HG03175 (cell line): ENCODE measurements around the gene ZNF226.
"Not testable (repeated sequence)": the region's sequence is repeated elsewhere in the genome, so short reads cannot be mapped to it uniquely, and the experiment has no call there.

Source experiments
- ATAC-seq: cut with Tn5 transposase; IDR thresholded peaks from one replicate; pipeline ENCODE4 v1.9.1; 2021; ENCODE audit warnings: mild to moderate bottlenecking, moderate library complexity; ENCODE audit not compliant: unreplicated experiment

The ZNF226 gene

GRCh38 chr19:44164673-44165512, at the start of gene ZNF226:
Gene ZNF226, plus strand, starts transcription at chr19:44165100. Its CDS starts 4,981 bp downstream, at chr19:44170081.
- peak; percentile 87 for ATAC-seq

- ATAC-seq: not testable (repeated sequence)
Measured at GRCh38 chr19:44121162-44121561, 43.7 kb upstream of the ZNF226 start.

- no peak for ATAC-seq
Measured at GRCh38 chr19:44131955-44132354, 32.9 kb upstream of the ZNF226 start.

GRCh38 chr19:44141191-44142058, 23.5 kb upstream of the ZNF226 start, which contains the start of gene ZNF234:
Gene ZNF234, plus strand, starts transcription at chr19:44141554. Its CDS starts 3,079 bp downstream, at chr19:44144633.
- peak; percentile 81 for ATAC-seq

GRCh38 chr19:44142059-44142433, 22.9 kb upstream of the ZNF226 start:
- ATAC-seq: no peak

- ATAC-seq: no peak
Measured at GRCh38 chr19:44149776-44150175, 15.1 kb upstream of the ZNF226 start.

GRCh38 chr19:44151491-44151890, 13.4 kb upstream of the ZNF226 start:
- no peak for ATAC-seq

GRCh38 chr19:44156475-44156874, 8.4 kb upstream of the ZNF226 start:
- no peak for ATAC-seq

GRCh38 chr19:44163789-44164188, 1.1 kb upstream of the ZNF226 start:
- no peak for ATAC-seq

- peak; percentile 5 for ATAC-seq
Measured at GRCh38 chr19:44164327-44164672, 600 bp upstream of the ZNF226 start.

GRCh38 chr19:44170660-44171059, 5.8 kb downstream of the ZNF226 start:
- ATAC-seq: not testable (repeated sequence)

GRCh38 chr19:44176590-44176989, 11.7 kb downstream of the ZNF226 start:
- no peak for ATAC-seq

- ATAC-seq: no peak
Measured at GRCh38 chr19:44180968-44181367, 16.1 kb downstream of the ZNF226 start.

- ATAC-seq: no peak
Measured at GRCh38 chr19:44182145-44182544, 17.2 kb downstream of the ZNF226 start.

- ATAC-seq: no peak
Measured at GRCh38 chr19:44190020-44190419, 25.1 kb downstream of the ZNF226 start.

- ATAC-seq: no peak
Measured at GRCh38 chr19:44192127-44192526, 27.2 kb downstream of the ZNF226 start.

- ATAC-seq: no peak
Measured at GRCh38 chr19:44196772-44197171, 31.9 kb downstream of the ZNF226 start.

GRCh38 chr19:44202470-44202869, 37.6 kb downstream of the ZNF226 start:
- no peak for ATAC-seq

GRCh38 chr19:44202974-44203373, 38.1 kb downstream of the ZNF226 start:
- no peak for ATAC-seq

- ATAC-seq: not testable (repeated sequence)
Measured at GRCh38 chr19:44203877-44204276, 39.0 kb downstream of the ZNF226 start.

GRCh38 chr19:44204772-44205171, 39.9 kb downstream of the ZNF226 start:
- ATAC-seq: no peak
